Brain microvascular endothelial cell (primary cell): ENCODE data around the gene TEAD1.

Experiments used
- DNase-seq: peaks from one replicate; pipeline ENCODE4 v3.0.0-alpha.2; 2020
- H3K27ac ChIP-seq: fragments of 250-450 bp; sonication (Bioruptor Pico); 2 replicates; pipeline ENCODE4 v1.5.1; 2020; ENCODE audit warnings: mild to moderate bottlenecking, moderate library complexity
- H3K27me3 ChIP-seq: fragments of 250-450 bp; sonication (Bioruptor Pico); replicated peaks from 2 replicates; pipeline ENCODE4 v1.5.1; 2020; ENCODE audit warnings: mild to moderate bottlenecking
- H3K36me3 ChIP-seq: fragments of 250-450 bp; sonication (Bioruptor Pico); replicated peaks from 2 replicates; pipeline ENCODE4 v1.5.1; 2020; ENCODE audit warnings: mild to moderate bottlenecking
- H3K4me3 ChIP-seq: 2 replicates; pipeline ENCODE4 v1.5.1; 2011; ENCODE audit warnings: low read depth, mild to moderate bottlenecking, control low read depth, low read length, moderate library complexity
- CTCF ChIP-seq: IDR thresholded peaks from 2 replicates; pipeline ENCODE4 v1.5.1; 2011; ENCODE audit warnings: low read depth, mild to moderate bottlenecking, moderate library complexity, low read length, control low read depth, inconsistent platforms; ENCODE audit errors: missing control alignments
- in situ Hi-C: cut with HindIII; loops from 2 replicates; pipeline ENCODE4 v1.10.0; 2017; ENCODE audit warnings: low sequenced_read_pairs, low pct_ligation_motif_present

Gene TEAD1

DNA sequence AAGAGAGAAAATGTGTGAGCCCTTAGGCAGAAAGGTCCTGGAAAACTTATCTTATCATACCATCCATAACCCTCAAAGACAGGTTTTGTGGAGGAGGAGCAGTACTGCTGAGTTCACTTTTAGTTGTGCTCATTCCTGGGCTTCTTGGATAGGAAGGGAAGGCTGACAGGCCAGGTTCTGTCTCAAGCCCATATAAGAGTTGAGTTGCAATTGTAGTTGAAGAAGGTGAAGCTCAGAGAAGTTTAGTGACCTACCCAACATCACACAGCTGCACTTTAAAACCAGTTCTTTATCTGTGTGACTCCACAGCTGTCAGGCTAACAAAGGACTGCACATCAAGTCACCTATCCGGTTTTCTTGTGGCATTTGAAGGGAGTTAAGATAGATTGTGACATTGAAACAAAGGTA is 13.0 kb downstream of the TEAD1 start:
- no peak for DNase-seq
- in situ Hi-C loops: no loop called here
- H3K4me3 ChIP-seq: no peak overlapping the region
- no peaks in the 10 kb centered on the region for H3K27me3 ChIP-seq
- H3K27ac ChIP-seq: peak overlapping the region; percentile 81
- no peak for TF ChIP-seq CTCF
- H3K36me3 ChIP-seq: peaks cover 2% of the 10 kb centered on the region

GRCh38 chr11:12687740-12688139 is 13.5 kb downstream of the TEAD1 start:
- Histone ChIP-seq H3K27ac (peak overlapping the region; percentile 81), H3K4me3 (no peak overlapping the region), H3K36me3 (peaks cover 2% of the 10 kb centered on the region), H3K27me3 (no peaks in the 10 kb centered on the region)
- no peak for TF ChIP-seq CTCF
- in situ Hi-C loops: no loop called here
- DNase-seq: no peak

GRCh38 chr11:12689029-12689755 is 15.0 kb downstream of the TEAD1 start:
- H3K36me3 ChIP-seq: peaks cover under 1% of the 10 kb centered on the region
- in situ Hi-C loops: no loop called here
- no peaks in the 10 kb centered on the region for H3K27me3 ChIP-seq
- no peak for DNase-seq
- H3K27ac ChIP-seq: peak overlapping the region; percentile 32
- TF ChIP-seq CTCF: no peak
- no peak overlapping the region for H3K4me3 ChIP-seq

GRCh38 chr11:12690663-12691062 is 16.4 kb downstream of the TEAD1 start:
- in situ Hi-C loops: no loop called here
- no peaks in the 10 kb centered on the region for H3K27me3 ChIP-seq

GRCh38 chr11:12691473-12691872 is 17.3 kb downstream of the TEAD1 start:
- Histone ChIP-seq H3K27ac (peak overlapping the region; percentile 93), H3K27me3 (no peaks in the 10 kb centered on the region), H3K4me3 (no peak overlapping the region), H3K36me3 (no peaks in the 10 kb centered on the region)
- peak; percentile 63 for DNase-seq
- TF ChIP-seq CTCF: no peak
- in situ Hi-C loops: no loop called here

More at GRCh38 chr11:12690663-12691062, 16.4 kb downstream of the TEAD1 start:
- Histone ChIP-seq H3K27ac (peak overlapping the region; percentile 93), H3K4me3 (no peak overlapping the region), H3K36me3 (no peaks in the 10 kb centered on the region)
- no peak for TF ChIP-seq CTCF
- no peak for DNase-seq
